Measurements from ENCODE around the gene PHF21A. TPM values are rescaled to one million over a fixed set of nuclear protein-coding genes. Genes with fewer than 3 reads are reported as not detected.

PHF21A gene
- total and polyA plus RNA-seq, 2 of the 13 experiments (the other 11 are each of a cell fraction or from before 2014, with no cell fraction given): 4.1 to 34.6 TPM

- TF ChIP-seq ZNF775 (CRISPR knock-in tag; IDR thresholded peaks at IDR 0.05; ENCODE audit: borderline replicate concordance) (no peak), HHEX (CRISPR knock-in tag; IDR thresholded peaks at IDR 0.05) (no peak), MXD1 (CRISPR knock-in tag; IDR thresholded peaks at IDR 0.05) (no peak; the same call in 1 of the 2 replicates), CC2D1A (CRISPR knock-in tag; IDR thresholded peaks at IDR 0.05) (peak; percentile 70; the same call in 1 of the 2 replicates), ZSCAN30 (CRISPR knock-in tag; IDR thresholded peaks at IDR 0.05) (no peak), SNAPC5 (CRISPR knock-in tag; IDR thresholded peaks at IDR 0.05; ENCODE audit: borderline replicate concordance) (0 out of 2 replicates have a peak, but pooled peaks have one; percentile 63), HMG20A (CRISPR knock-in tag; IDR thresholded peaks at IDR 0.05; ENCODE audit: borderline replicate concordance) (no peak), ZNF34 (CRISPR knock-in tag; IDR thresholded peaks at IDR 0.05; ENCODE audit: borderline replicate concordance) (peak; percentile 37; the same call in 1 of the 2 replicates), HNRNPK (IDR thresholded peaks at IDR 0.05; ENCODE audit: low read depth, low read length, poor library complexity, severe bottlenecking) (no peak), ZBTB14 (CRISPR knock-in tag; IDR thresholded peaks at IDR 0.05) (0 out of 2 replicates have a peak, but pooled peaks have one; percentile 31), TOE1 (CRISPR knock-in tag; IDR thresholded peaks at IDR 0.05) (no peak), ZNF138 (CRISPR knock-in tag; IDR thresholded peaks at IDR 0.05; ENCODE audit: low read depth) (no peak), ELF3 (CRISPR knock-in tag; IDR thresholded peaks at IDR 0.05) (peak; percentile 31; the same call in 1 of the 2 replicates), IKZF4 (CRISPR knock-in tag; IDR thresholded peaks at IDR 0.05; ENCODE audit: borderline replicate concordance, low read depth, not compliant biosample characterization) (no peak), ZNF543 (CRISPR knock-in tag; IDR thresholded peaks at IDR 0.05) (peak; percentile 37; the same call in 1 of the 2 replicates), DZIP1 (CRISPR knock-in tag; IDR thresholded peaks at IDR 0.05) (no peak), SRY (CRISPR knock-in tag; IDR thresholded peaks at IDR 0.05) (no peak; the same call in 1 of the 2 replicates), ZNF430 (CRISPR knock-in tag; IDR thresholded peaks at IDR 0.05) (no peak), PRPF4 (IDR thresholded peaks at IDR 0.05; ENCODE audit: low read depth, low read length, poor library complexity, severe bottlenecking) (no peak), SNRNP70 (IDR thresholded peaks at IDR 0.05; ENCODE audit: low read depth, low read length) (no peak), TFAP4 (IDR thresholded peaks at IDR 0.05; ENCODE audit: borderline replicate concordance, low read depth) (no peak; the same call in 1 of the 2 replicates), PCBP2 (optimal IDR thresholded peaks at IDR 0.05; ENCODE audit: low read depth, low read length, poor library complexity, severe bottlenecking) (no peak), SCMH1 (CRISPR knock-in tag; IDR thresholded peaks at IDR 0.05; ENCODE audit: borderline replicate concordance) (no peak), JUND (CRISPR knock-in tag; IDR thresholded peaks at IDR 0.05) (no peak)
Measured at GRCh38 chr11:45917623-45918330, 203.5 kb downstream of the PHF21A start, which contains the start of gene PEX16 (continued).
